GM12892 (cell line): ENCODE data around the gene SPATA20.

Experiments used
- POLR2A ChIP-seq: IDR thresholded peaks from 2 replicates; pipeline ENCODE4 v1.6.1; 2011; ENCODE audit warnings: low read depth, low read length, control low read depth
- POLR2AphosphoS5 ChIP-seq: IDR thresholded peaks from 2 replicates; pipeline ENCODE4 v1.6.1; 2011; ENCODE audit warnings: low read depth, low read length, control low read depth
- TAF1 ChIP-seq: IDR thresholded peaks from 2 replicates; pipeline ENCODE4 v1.6.1; 2011; ENCODE audit warnings: low read depth, mild to moderate bottlenecking, control low read depth, low read length, borderline replicate concordance

GRCh38 chr17:50541716-50542688, 5.0 kb upstream of the SPATA20 start:
- TF ChIP-seq POLR2AphosphoS5 (no peak), POLR2A (no peak), TAF1 (no peak)
